H1 (cell line): ENCODE measurements around the gene CCDC88A. TPM values are rescaled to one million over a fixed set of nuclear protein-coding genes. Genes with fewer than 3 reads are reported as not detected.

Experiments
- RAD21 ChIP-seq, 2 experiments: IDR thresholded peaks in 1 of 2; conservative IDR thresholded peaks in 1 of 2; 2 replicates each; pipeline ENCODE4 v1.6.1; 2011; ENCODE audit warnings: low read depth in 2 of 2, low read length in 2 of 2, improper control_type of control experiment in 1 of 2, inconsistent platforms in 1 of 2, mild to moderate bottlenecking in 1 of 2, moderate library complexity in 1 of 2
- SAP30 ChIP-seq: fragments of 300-600 bp; sonication (generic); IDR thresholded peaks from 2 replicates; pipeline ENCODE4 v1.7.1; 2012; ENCODE audit warnings: low read length, moderate library complexity, mild to moderate bottlenecking, inconsistent platforms; ENCODE audit not compliant: insufficient read depth, insufficient replicate concordance
- SP4 ChIP-seq: IDR thresholded peaks from 2 replicates; pipeline ENCODE4 v1.6.1; 2012; ENCODE audit warnings: low read length, inconsistent platforms
- ZNF274 ChIP-seq: IDR thresholded peaks from 2 replicates; pipeline ENCODE4 v1.7.0; 2012; ENCODE audit warnings: low read length, borderline replicate concordance; ENCODE audit errors: extremely low read depth
- polyA plus RNA-seq, 7 experiments: library from polyadenylated mRNA; depleted of rRNA in 3 of 7; stranded (reverse) in 5 of 7; unstranded in 2 of 7; fragments of >200 nt in 5 of 7; fragments of 200-250 nt in 2 of 7; gene quantifications; 1 replicate in 5 of 7; 2 replicates in 1 of 7; 4 replicates in 1 of 7; pipeline versions ENCODE4 v1.2.1 to v1.2.3, GENCODE V29; 2011 to 2013; ENCODE audit warnings: missing spikeins in 2 of 7, mixed read lengths in 2 of 7
- total RNA-seq: library from RNA; stranded (reverse); fragmentation: NEBNext Ultra II Directional; extraction: Animal tissue kit (Norgen Biotek cat#: 25700); gene quantifications from 2 replicates; pipeline ENCODE4 v1.2.1, GENCODE V29; 2021
- TF ChIP-seq, protein P1 (sequence below): IDR thresholded peaks from 2 replicates; pipeline ENCODE4 v1.6.1; 2012; ENCODE audit warnings: inconsistent platforms

Gene CCDC88A
- total and polyA plus RNA-seq, 2 of the 8 experiments (the other 6 are each of a cell fraction or from before 2014, with no cell fraction given) = 27.0 to 98.0 TPM

DNA sequence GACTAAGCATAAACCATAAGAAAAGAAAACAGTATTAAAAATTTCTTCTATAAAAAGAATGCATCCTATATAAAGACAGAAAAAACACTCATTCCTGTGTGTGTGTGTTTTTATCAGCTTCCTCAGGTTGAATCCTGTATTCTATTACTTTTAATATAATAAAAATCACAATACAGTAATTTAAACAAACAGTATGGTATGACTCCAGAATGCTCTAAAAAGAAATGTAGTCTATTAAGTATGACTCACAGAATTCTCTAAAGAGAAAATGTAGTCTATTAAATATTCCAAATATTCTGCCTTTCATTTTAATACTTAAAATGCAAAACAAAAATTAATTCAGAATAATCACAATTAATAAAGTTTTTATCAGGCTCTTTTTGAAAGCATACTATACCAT, 19.8 kb downstream of the CCDC88A start (continued):
- no peak for TF ChIP-seq ZNF274
- no peak for TF ChIP-seq SP4
- TF ChIP-seq, protein P1, sequence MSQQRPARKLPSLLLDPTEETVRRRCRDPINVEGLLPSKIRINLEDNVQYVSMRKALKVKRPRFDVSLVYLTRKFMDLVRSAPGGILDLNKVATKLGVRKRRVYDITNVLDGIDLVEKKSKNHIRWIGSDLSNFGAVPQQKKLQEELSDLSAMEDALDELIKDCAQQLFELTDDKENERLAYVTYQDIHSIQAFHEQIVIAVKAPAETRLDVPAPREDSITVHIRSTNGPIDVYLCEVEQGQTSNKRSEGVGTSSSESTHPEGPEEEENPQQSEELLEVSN = no peak
- TF ChIP-seq SAP30 = no peak
- TF ChIP-seq RAD21 (IDR thresholded peaks at IDR 0.05 in 1 of 2, conservative IDR thresholded peaks at IDR 0.05 in 1 of 2; ENCODE audit: low read depth in 2 of 2, low read length in 2 of 2) = no peak
